ENCODE measurements around the gene NPVF.

The NPVF gene

GRCh38 chr7:25221009-25221408 is 7.3 kb downstream of the NPVF start:
- Histone ChIP-seq H3K79me2 (ENCODE audit: insufficient read depth, low read length) (no peaks in the 10 kb centered on the region), H3F3A (ENCODE audit: insufficient read depth) (no peaks in the 10 kb centered on the region), H3K27ac (ENCODE audit: low read depth, low read length) (no peak overlapping the region), H3K4me3 (ENCODE audit: insufficient read depth, low read length, poor library complexity, severe bottlenecking) (no peak overlapping the region), H2AFZ (ENCODE audit: low read depth, low read length, severe bottlenecking) (no peak overlapping the region), H3K4me2 (ENCODE audit: low read depth, low read length, poor library complexity, severe bottlenecking) (no peak overlapping the region), H4K20me1 (ENCODE audit: low read depth, low read length) (no peaks in the 10 kb centered on the region), H3K27me3 (ENCODE audit: low read length) (0 out of 2 replicates have a peak, but pooled peaks cover 4% of the 10 kb centered on the region), H3K36me3 (ENCODE audit: low read length) (no peaks in the 10 kb centered on the region), H3K9me3 (ENCODE audit: insufficient read depth, low read length) (no peaks in the 10 kb centered on the region), H3K9ac (ENCODE audit: low read length) (no peak overlapping the region), H3K9me2 (replicated peaks; ENCODE audit: insufficient read depth, low read length) (no peaks in the 10 kb centered on the region)
- TF ChIP-seq EZH2phosphoT487 (conservative IDR thresholded peaks at IDR 0.05; ENCODE audit: low read length), result no peak
- TF ChIP-seq, protein P1, sequence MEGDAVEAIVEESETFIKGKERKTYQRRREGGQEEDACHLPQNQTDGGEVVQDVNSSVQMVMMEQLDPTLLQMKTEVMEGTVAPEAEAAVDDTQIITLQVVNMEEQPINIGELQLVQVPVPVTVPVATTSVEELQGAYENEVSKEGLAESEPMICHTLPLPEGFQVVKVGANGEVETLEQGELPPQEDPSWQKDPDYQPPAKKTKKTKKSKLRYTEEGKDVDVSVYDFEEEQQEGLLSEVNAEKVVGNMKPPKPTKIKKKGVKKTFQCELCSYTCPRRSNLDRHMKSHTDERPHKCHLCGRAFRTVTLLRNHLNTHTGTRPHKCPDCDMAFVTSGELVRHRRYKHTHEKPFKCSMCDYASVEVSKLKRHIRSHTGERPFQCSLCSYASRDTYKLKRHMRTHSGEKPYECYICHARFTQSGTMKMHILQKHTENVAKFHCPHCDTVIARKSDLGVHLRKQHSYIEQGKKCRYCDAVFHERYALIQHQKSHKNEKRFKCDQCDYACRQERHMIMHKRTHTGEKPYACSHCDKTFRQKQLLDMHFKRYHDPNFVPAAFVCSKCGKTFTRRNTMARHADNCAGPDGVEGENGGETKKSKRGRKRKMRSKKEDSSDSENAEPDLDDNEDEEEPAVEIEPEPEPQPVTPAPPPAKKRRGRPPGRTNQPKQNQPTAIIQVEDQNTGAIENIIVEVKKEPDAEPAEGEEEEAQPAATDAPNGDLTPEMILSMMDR (IDR thresholded peaks at IDR 0.05; ENCODE audit: insufficient read depth, low read length, poor library complexity, severe bottlenecking), result no peak

- Histone ChIP-seq H3K9me3 (ENCODE audit: insufficient read depth, low read length) (no peaks in the 10 kb centered on the region), H2AFZ (ENCODE audit: low read depth, low read length, severe bottlenecking) (no peak overlapping the region), H3K9ac (ENCODE audit: low read length) (no peak overlapping the region), H3K4me3 (ENCODE audit: insufficient read depth, low read length, poor library complexity, severe bottlenecking) (no peak overlapping the region), H3F3A (ENCODE audit: insufficient read depth) (no peaks in the 10 kb centered on the region), H3K27me3 (ENCODE audit: low read length) (0 out of 2 replicates have a peak, but pooled peaks cover 4% of the 10 kb centered on the region), H4K20me1 (ENCODE audit: low read depth, low read length) (no peaks in the 10 kb centered on the region), H3K27ac (ENCODE audit: low read depth, low read length) (no peak overlapping the region), H3K4me2 (ENCODE audit: low read depth, low read length, poor library complexity, severe bottlenecking) (no peak overlapping the region), H3K9me2 (replicated peaks; ENCODE audit: insufficient read depth, low read length) (no peaks in the 10 kb centered on the region), H3K79me2 (ENCODE audit: insufficient read depth, low read length) (no peaks in the 10 kb centered on the region), H3K36me3 (ENCODE audit: low read length) (no peaks in the 10 kb centered on the region)
- TF ChIP-seq, protein P1 (IDR thresholded peaks at IDR 0.05; ENCODE audit: insufficient read depth, low read length, poor library complexity, severe bottlenecking), result no peak
Measured at GRCh38 chr7:25218191-25218590, 10.1 kb downstream of the NPVF start.

DNA sequence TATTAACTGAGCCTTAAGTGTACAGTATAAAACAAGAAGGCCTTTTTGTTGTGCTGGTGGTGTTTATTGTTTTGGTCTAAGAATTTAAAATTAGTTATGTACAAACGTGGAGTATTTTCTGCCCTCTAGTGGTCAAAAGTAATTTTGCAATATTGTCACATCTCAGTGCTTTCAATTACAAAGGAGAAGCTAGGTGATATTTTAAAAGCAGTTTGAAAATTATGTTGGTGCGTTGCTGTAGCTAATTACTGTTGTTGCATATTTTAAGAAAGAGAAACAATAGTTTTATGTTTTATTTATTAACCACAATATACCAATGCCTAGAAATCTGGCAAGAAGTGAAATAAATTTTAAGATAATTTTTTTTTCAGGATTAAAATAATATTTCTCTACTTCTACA is 11.4 kb downstream of the NPVF start:
- Histone ChIP-seq H3K27me3 (ENCODE audit: low read length) (0 out of 2 replicates have a peak, but pooled peaks cover 4% of the 10 kb centered on the region), H2AFZ (ENCODE audit: low read depth, low read length, severe bottlenecking) (no peak overlapping the region), H3K27ac (ENCODE audit: low read depth, low read length) (no peak overlapping the region), H3K9me2 (replicated peaks; ENCODE audit: insufficient read depth, low read length) (no peaks in the 10 kb centered on the region), H3K9me3 (ENCODE audit: insufficient read depth, low read length) (no peaks in the 10 kb centered on the region), H4K20me1 (ENCODE audit: low read depth, low read length) (no peaks in the 10 kb centered on the region), H3F3A (ENCODE audit: insufficient read depth) (no peaks in the 10 kb centered on the region), H3K9ac (ENCODE audit: low read length) (no peak overlapping the region), H3K4me3 (ENCODE audit: insufficient read depth, low read length, poor library complexity, severe bottlenecking) (no peak overlapping the region), H3K36me3 (ENCODE audit: low read length) (no peaks in the 10 kb centered on the region), H3K79me2 (ENCODE audit: insufficient read depth, low read length) (no peaks in the 10 kb centered on the region), H3K4me2 (ENCODE audit: low read depth, low read length, poor library complexity, severe bottlenecking) (no peak overlapping the region)
- TF ChIP-seq EZH2phosphoT487 (conservative IDR thresholded peaks at IDR 0.05; ENCODE audit: low read length), result no peak
- TF ChIP-seq, protein P1 (IDR thresholded peaks at IDR 0.05; ENCODE audit: insufficient read depth, low read length, poor library complexity, severe bottlenecking), result peak; percentile 95

Measured in SU-DHL-6 (cell line).